Measurements from ENCODE around the gene NCAPG2.
"Not testable (repeated sequence)": the region's sequence is repeated elsewhere in the genome, so short reads cannot be mapped to it uniquely, and the experiment has no call there.

The NCAPG2 gene

DNA sequence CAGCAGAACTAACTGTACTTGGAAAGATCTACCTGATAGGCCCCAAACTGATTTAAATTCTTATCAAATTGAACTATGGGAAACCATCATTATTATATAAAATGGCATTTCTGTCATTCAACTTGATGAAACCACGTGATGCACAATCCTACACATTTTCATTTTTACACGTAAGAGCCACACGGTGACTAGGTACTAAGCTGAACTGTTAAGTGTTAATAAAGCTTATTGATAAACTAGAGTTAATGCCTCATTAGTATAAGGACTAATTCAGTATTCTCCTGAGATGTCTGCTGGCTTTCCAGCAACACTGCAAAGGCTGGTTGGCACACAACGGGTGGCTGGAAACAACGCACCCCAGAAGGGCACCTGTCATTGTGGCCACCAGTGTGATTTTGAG lies 4.6 kb downstream of the NCAPG2 start:
- H3K4me3 ChIP-seq (ENCODE audit: low read depth, low read length), result no peak overlapping the region
- H3K9me3 ChIP-seq, result no peaks in the 10 kb centered on the region
- no peaks in the 10 kb centered on the region for H3K4me1 ChIP-seq
- H3K27me3 ChIP-seq, result no peaks in the 10 kb centered on the region
- peaks cover 40% of the 10 kb centered on the region for H3K36me3 ChIP-seq
- TF ChIP-seq, protein P1, sequence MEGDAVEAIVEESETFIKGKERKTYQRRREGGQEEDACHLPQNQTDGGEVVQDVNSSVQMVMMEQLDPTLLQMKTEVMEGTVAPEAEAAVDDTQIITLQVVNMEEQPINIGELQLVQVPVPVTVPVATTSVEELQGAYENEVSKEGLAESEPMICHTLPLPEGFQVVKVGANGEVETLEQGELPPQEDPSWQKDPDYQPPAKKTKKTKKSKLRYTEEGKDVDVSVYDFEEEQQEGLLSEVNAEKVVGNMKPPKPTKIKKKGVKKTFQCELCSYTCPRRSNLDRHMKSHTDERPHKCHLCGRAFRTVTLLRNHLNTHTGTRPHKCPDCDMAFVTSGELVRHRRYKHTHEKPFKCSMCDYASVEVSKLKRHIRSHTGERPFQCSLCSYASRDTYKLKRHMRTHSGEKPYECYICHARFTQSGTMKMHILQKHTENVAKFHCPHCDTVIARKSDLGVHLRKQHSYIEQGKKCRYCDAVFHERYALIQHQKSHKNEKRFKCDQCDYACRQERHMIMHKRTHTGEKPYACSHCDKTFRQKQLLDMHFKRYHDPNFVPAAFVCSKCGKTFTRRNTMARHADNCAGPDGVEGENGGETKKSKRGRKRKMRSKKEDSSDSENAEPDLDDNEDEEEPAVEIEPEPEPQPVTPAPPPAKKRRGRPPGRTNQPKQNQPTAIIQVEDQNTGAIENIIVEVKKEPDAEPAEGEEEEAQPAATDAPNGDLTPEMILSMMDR (IDR thresholded peaks at IDR 0.05; ENCODE audit: low read depth, low read length), result no peak
- DNase-seq, result no peak

DNA sequence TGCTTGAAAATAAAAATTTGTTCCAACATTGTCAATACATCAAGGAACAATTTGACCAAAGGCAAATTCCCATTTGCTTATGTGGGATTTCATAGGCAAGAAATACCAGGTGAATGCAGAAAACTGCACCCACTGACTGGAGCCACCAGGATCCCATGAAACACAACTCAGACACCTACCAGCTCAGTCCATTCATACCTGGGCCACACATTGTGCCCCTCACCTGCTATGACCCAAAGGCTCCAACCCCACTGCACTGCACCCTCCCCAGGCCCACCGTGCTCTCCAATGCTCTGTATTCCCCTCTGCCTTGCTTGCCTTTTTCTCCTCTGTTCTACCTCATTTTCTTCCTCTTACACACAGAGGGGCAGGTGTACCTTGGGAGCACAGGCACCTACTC lies 5.3 kb downstream of the NCAPG2 start:
- Histone ChIP-seq H3K9me3 (no peaks in the 10 kb centered on the region), H3K4me3 (ENCODE audit: low read depth, low read length) (no peak overlapping the region), H3K36me3 (peaks cover 40% of the 10 kb centered on the region), H3K27me3 (no peaks in the 10 kb centered on the region), H3K4me1 (no peaks in the 10 kb centered on the region)
- no peak for DNase-seq
- TF ChIP-seq, protein P1 (IDR thresholded peaks at IDR 0.05; ENCODE audit: low read depth, low read length), result no peak

DNA sequence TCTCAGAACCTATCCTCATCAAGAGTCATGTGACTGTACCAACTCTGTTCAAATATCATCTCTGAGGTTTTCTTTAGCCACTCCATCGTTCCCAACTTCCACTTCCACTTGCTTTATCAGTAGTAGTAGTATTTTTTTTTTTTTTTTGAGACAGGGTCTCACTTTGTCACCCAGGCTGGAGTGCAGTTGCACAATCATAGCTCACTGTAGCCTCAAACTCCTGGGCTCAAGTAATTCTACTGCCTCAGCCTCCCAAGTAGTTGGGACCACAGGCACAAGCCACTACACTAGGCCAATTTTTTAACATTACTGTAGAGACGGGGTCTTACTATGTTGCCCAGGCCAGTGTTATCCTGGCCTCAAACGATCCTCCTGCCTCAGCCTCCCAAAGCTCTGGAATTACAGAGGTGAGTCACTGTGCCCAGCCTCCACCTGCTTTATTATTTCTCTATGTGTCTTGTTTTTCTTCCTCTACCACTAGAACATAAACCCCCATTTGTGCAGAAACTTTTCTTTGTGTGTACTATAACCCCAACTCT lies 5.9 kb downstream of the NCAPG2 start:
- DNase-seq, result no peak
- H3K27me3 ChIP-seq, result no peaks in the 10 kb centered on the region
- H3K4me1 ChIP-seq, result no peaks in the 10 kb centered on the region
- H3K4me3 ChIP-seq (ENCODE audit: low read depth, low read length), result no peak overlapping the region
- H3K9me3 ChIP-seq, result no peaks in the 10 kb centered on the region
- TF ChIP-seq, protein P1 (IDR thresholded peaks at IDR 0.05; ENCODE audit: low read depth, low read length), result no peak
- H3K36me3 ChIP-seq, result peaks cover 40% of the 10 kb centered on the region

DNA sequence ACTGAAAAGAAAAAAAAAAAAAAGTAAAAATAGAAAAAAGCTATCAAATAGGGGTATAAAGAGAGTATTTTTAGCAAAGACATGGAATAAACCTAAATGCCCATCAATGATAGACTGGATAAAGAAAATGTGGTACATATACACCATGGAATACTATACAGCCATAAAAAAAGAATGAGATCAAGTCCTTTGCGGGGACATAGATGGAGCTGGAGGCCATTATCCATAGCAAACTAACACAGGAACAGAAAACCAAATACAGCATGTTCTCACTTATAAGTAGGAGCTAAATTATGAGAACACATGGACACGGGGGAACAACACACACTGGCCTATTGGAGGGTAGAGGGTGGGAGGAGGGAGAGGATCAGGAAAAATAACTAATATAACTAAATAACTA lies 7.0 kb downstream of the NCAPG2 start:
- peaks cover 40% of the 10 kb centered on the region for H3K36me3 ChIP-seq
- not testable (repeated sequence) for DNase-seq; H3K4me3 ChIP-seq (ENCODE audit: low read depth, low read length); H3K27me3 ChIP-seq; H3K4me1 ChIP-seq; H3K9me3 ChIP-seq

DNA sequence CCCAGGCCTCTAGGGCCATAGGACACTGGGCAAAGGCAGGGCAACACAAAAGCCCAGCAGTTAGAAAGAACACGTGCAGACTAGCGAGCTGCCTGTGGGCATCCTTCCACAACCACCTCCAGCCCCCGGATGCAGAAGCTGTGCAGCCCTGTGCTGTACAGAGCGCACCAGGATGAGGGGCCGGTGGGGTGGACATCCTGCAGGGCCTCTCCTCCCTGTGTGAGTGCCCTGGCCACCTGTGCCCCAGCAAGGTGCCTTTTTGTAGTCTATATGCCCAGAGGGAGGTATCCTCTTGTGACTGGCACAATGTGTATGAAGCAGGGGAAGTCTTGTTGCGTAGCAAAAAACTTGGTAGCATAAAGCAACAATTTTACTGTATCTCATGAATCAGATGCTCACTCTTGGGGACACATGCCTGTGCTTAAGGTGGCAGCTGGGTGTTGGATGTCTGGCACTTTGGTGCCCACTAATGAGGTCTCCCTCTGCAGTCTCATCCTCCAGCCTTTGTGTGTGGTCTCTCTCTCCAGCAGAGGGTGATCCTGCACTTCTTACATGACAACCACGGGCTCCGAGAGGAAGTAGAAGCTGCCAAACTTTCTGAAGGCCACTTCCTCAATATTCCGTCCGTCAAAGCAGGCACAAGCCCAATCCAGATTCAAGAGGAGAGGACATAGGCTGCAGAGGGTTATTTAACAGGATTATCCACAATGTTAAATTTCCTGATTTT lies 8.7 kb downstream of the NCAPG2 start:
- H3K27me3 ChIP-seq, result no peaks in the 10 kb centered on the region
- peaks cover 38% of the 10 kb centered on the region for H3K36me3 ChIP-seq
- no peaks in the 10 kb centered on the region for H3K4me1 ChIP-seq
- TF ChIP-seq, protein P1 (IDR thresholded peaks at IDR 0.05; ENCODE audit: low read depth, low read length), result peak; percentile 70
- H3K9me3 ChIP-seq, result no peaks in the 10 kb centered on the region
- no peak overlapping the region for H3K4me3 ChIP-seq (ENCODE audit: low read depth, low read length)
- peak; percentile 48 for DNase-seq

DNA sequence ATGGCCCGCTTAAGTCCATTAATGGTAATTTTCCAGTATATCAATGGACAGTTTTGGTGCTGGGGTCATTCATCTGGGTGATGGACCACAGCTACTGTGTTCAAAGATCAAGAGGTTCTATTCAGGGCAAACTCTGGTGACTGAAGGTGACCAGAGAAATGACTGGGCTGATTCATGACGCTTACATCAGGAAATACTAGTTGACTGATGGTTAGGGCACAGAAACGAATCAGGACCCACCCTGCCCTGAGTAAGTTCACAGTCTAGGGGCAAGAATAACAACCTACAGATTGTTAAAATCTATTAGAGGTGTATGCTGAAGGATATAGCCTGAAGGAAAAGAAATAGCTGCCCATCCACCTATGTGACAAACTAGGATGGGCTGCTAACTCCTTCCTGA lies 9.5 kb downstream of the NCAPG2 start:
- no peak for DNase-seq
- Histone ChIP-seq H3K36me3 (peaks cover 42% of the 10 kb centered on the region), H3K4me3 (ENCODE audit: low read depth, low read length) (no peak overlapping the region), H3K27me3 (no peaks in the 10 kb centered on the region), H3K4me1 (no peaks in the 10 kb centered on the region), H3K9me3 (no peaks in the 10 kb centered on the region)
- TF ChIP-seq, protein P1 (IDR thresholded peaks at IDR 0.05; ENCODE audit: low read depth, low read length), result no peak
